Activated CD8-positive, alpha-beta memory T cell treated with anti-CD3 and anti-CD28 coated beads, Interleukin-2, amount 50 U/mL, for 48 hours (primary cell): ENCODE measurements around the gene FAM120A.
A peak's percentile ranks its signal among the peaks of the same experiment; 100 is the strongest.

Source experiments
- DNase-seq: peaks from one replicate; pipeline ENCODE4 v3.0.0-alpha.2; 2020

FAM120A gene

GRCh38 chr9:93582115-93582514 lies 130.6 kb downstream of the FAM120A start:
- peak; percentile 33 for DNase-seq

- DNase-seq: no peak
Measured at GRCh38 chr9:93582550-93582949, 131.1 kb downstream of the FAM120A start.

GRCh38 chr9:93585259-93585658 lies 133.8 kb downstream of the FAM120A start:
- DNase-seq: peak; percentile 26

- no peak for DNase-seq
Measured at GRCh38 chr9:93585695-93586094, 134.2 kb downstream of the FAM120A start.

GRCh38 chr9:93586290-93587057 lies 135.0 kb downstream of the FAM120A start:
- DNase-seq: peak; percentile 44

GRCh38 chr9:93587284-93587650 lies 135.8 kb downstream of the FAM120A start:
- DNase-seq: peak; percentile 43

- peak; percentile 41 for DNase-seq
Measured at GRCh38 chr9:93587651-93588347, 136.3 kb downstream of the FAM120A start.

- DNase-seq: peak; percentile 35
Measured at GRCh38 chr9:93588641-93589609, 137.4 kb downstream of the FAM120A start.

- DNase-seq: peak; percentile 25
Measured at GRCh38 chr9:93589688-93590087, 138.2 kb downstream of the FAM120A start.

GRCh38 chr9:93590609-93591234 lies 139.2 kb downstream of the FAM120A start:
- peak; percentile 42 for DNase-seq

GRCh38 chr9:93591301-93592007 lies 140.0 kb downstream of the FAM120A start:
- peak; percentile 42 for DNase-seq

- peak; percentile 23 for DNase-seq
Measured at GRCh38 chr9:93592008-93592642, 140.6 kb downstream of the FAM120A start.

GRCh38 chr9:93592643-93593021 lies 141.1 kb downstream of the FAM120A start:
- peak; percentile 42 for DNase-seq

GRCh38 chr9:93593144-93593658 lies 141.7 kb downstream of the FAM120A start:
- no peak for DNase-seq

- DNase-seq: peak; percentile 30
Measured at GRCh38 chr9:93594041-93594756, 142.7 kb downstream of the FAM120A start.

- DNase-seq: no peak
Measured at GRCh38 chr9:93595461-93595860, 144.0 kb downstream of the FAM120A start.

- DNase-seq: peak; percentile 38
Measured at GRCh38 chr9:93595861-93596365, 144.4 kb downstream of the FAM120A start.

- peak; percentile 35 for DNase-seq
Measured at GRCh38 chr9:93596399-93596798, 144.9 kb downstream of the FAM120A start.

GRCh38 chr9:93597142-93597706 lies 145.7 kb downstream of the FAM120A start:
- DNase-seq: peak; percentile 34
